HG03442 (cell line): Measurements from ENCODE around the gene C9.
"Not testable (repeated sequence)": the region's sequence is repeated elsewhere in the genome, so short reads cannot be mapped to it uniquely, and the experiment has no call there.

Experiments used
- ATAC-seq: cut with Tn5 transposase; IDR thresholded peaks from one replicate; pipeline ENCODE4 v1.9.1; 2021; ENCODE audit warnings: mild to moderate bottlenecking, moderate library complexity; ENCODE audit not compliant: unreplicated experiment

The C9 gene

GRCh38 chr5:39267186-39267585, 97.1 kb downstream of the C9 start:
- ATAC-seq, result no peak

GRCh38 chr5:39266442-39266841, 97.9 kb downstream of the C9 start:
- no peak for ATAC-seq

GRCh38 chr5:39264528-39264927, 99.8 kb downstream of the C9 start:
- ATAC-seq, result peak; percentile 90

GRCh38 chr5:39262981-39263380, 101.3 kb downstream of the C9 start:
- ATAC-seq, result no peak

GRCh38 chr5:39260095-39260494, 104.2 kb downstream of the C9 start:
- ATAC-seq, result no peak

- ATAC-seq, result no peak
Observed at GRCh38 chr5:39257554-39257953, 106.7 kb downstream of the C9 start.

- ATAC-seq, result peak; percentile 87
Observed at GRCh38 chr5:39256477-39257235, 107.6 kb downstream of the C9 start.

GRCh38 chr5:39255406-39255805, 108.9 kb downstream of the C9 start:
- ATAC-seq, result no peak

- ATAC-seq, result no peak
Observed at GRCh38 chr5:39254671-39255070, 109.6 kb downstream of the C9 start.

- ATAC-seq, result no peak
Observed at GRCh38 chr5:39253196-39253595, 111.1 kb downstream of the C9 start.

GRCh38 chr5:39249564-39250274, 114.6 kb downstream of the C9 start:
- no peak for ATAC-seq

- no peak for ATAC-seq
Observed at GRCh38 chr5:39249069-39249468, 115.2 kb downstream of the C9 start.

GRCh38 chr5:39240750-39241149, 123.5 kb downstream of the C9 start:
- no peak for ATAC-seq

- no peak for ATAC-seq
Observed at GRCh38 chr5:39238366-39239105, 125.8 kb downstream of the C9 start.

GRCh38 chr5:39236718-39237117, 127.6 kb downstream of the C9 start:
- no peak for ATAC-seq

- no peak for ATAC-seq
Observed at GRCh38 chr5:39235648-39236047, 128.6 kb downstream of the C9 start.

- ATAC-seq, result not testable (repeated sequence)
Observed at GRCh38 chr5:39234494-39234893, 129.8 kb downstream of the C9 start.
